Ovary (tissue), 3 donors: ENCODE measurements around the gene TMPRSS13.

ENCODE experiments used
- CTCF ChIP-seq, 3 donors: fragments of 450-650 bp in 2 of 3; fragments of 200-600 bp in 1 of 3; IDR thresholded peaks; one replicate each; pipeline versions ENCODE4 v1.5.1 to v1.8.0; 2016 to 2022; ENCODE audit warnings: antibody characterized with exemption in 3 of 3, mild to moderate bottlenecking in 1 of 3
- POLR2A ChIP-seq: fragments of 450-650 bp; IDR thresholded peaks from one replicate; pipeline ENCODE4 v1.6.1; 2017; ENCODE audit warnings: antibody characterized with exemption, mild to moderate bottlenecking, moderate library complexity
- donor health status: DM: no; HTN: no; CAD: no.

- TF ChIP-seq CTCF (IDR thresholded peaks at IDR 0.05) (no peak), POLR2A (no peak)
These were observed 29.7 kb upstream of the TMPRSS13 start for GRCh38 chr11:117958949-117959348.
